Lower leg skin (tissue), 3 donors: ENCODE data around the gene PRR7.

Experiments
- POLR2A ChIP-seq, 2 donors: fragments of 450-650 bp; IDR thresholded peaks; one replicate each; pipeline ENCODE4 v1.6.1; 2016 to 2017; ENCODE audit warnings: antibody characterized with exemption in 2 of 2, mild to moderate bottlenecking in 1 of 2, moderate library complexity in 1 of 2
- TF ChIP-seq, protein P1 (sequence below), 3 donors: fragments of 450-650 bp; IDR thresholded peaks; one replicate each; pipeline ENCODE4 v1.5.1; 2016; ENCODE audit warnings: antibody characterized with exemption in 3 of 3, mild to moderate bottlenecking in 3 of 3, moderate library complexity in 2 of 3

DNA sequence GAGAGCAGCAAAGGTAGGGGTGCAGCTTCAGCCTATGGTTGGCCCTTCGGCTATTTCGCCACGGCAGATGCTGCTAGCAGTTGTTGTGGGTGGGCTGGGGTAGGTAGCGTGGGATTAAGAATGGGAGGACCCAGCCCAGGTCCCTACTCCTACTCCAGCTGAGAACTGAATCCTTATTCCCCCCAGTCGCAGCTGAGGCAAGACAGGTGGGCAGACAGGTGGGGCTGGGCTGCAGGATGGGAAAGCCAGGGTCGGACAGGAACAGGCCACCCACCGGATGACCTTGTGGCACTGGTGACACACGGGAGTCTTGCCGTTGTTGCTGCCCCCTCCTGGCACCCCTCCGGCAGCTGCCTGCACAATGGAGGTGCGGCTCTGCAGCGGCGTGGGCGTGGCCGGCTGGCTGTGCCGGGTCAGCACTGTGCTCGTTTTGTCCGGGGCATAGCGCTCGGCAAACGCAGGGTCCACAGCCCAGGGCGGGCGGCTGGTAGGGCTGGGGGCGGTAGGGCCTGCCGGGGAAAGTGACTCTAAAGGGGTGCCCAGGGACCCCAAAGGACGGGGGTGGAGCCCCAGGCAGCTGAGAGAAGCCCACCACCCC lies 42.6 kb downstream of the PRR7 start:
- no peak for TF ChIP-seq POLR2A (IDR thresholded peaks at IDR 0.05)
- TF ChIP-seq, protein P1, sequence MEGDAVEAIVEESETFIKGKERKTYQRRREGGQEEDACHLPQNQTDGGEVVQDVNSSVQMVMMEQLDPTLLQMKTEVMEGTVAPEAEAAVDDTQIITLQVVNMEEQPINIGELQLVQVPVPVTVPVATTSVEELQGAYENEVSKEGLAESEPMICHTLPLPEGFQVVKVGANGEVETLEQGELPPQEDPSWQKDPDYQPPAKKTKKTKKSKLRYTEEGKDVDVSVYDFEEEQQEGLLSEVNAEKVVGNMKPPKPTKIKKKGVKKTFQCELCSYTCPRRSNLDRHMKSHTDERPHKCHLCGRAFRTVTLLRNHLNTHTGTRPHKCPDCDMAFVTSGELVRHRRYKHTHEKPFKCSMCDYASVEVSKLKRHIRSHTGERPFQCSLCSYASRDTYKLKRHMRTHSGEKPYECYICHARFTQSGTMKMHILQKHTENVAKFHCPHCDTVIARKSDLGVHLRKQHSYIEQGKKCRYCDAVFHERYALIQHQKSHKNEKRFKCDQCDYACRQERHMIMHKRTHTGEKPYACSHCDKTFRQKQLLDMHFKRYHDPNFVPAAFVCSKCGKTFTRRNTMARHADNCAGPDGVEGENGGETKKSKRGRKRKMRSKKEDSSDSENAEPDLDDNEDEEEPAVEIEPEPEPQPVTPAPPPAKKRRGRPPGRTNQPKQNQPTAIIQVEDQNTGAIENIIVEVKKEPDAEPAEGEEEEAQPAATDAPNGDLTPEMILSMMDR (IDR thresholded peaks at IDR 0.05): no peak
